Astrocyte (in vitro differentiated cells and primary cell): Measurements from ENCODE around the gene FHAD1.

Experiments
- EZH2 ChIP-seq: IDR thresholded peaks from 2 replicates; pipeline ENCODE4 v1.6.1; 2012; ENCODE audit warnings: mild to moderate bottlenecking, low read length, inconsistent platforms; ENCODE audit not compliant: insufficient read depth
- TF ChIP-seq, protein P1 (sequence below): IDR thresholded peaks from 2 replicates; pipeline ENCODE4 v1.5.1; 2011; ENCODE audit warnings: low read depth, mild to moderate bottlenecking, inconsistent platforms, low read length, moderate library complexity; ENCODE audit not compliant: insufficient read depth

DNA sequence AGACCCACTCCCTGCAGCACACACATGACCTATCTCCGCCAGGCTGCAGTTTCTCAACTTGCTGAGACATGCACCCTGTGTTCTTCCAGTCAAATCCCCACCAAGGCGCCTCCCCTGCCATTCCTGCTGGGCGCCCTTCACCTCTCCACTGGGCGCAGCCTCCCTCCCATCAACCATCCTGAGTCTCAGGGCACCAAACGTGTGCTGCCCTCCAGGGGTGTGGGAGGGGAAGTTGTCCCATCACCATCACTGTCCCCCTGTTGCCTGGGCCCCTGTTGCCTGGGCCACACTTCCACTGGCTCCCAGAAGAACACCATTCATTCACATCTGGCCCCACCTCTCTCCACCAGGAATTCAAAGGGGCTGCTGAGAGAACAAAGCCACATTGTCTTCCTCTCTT lies 117.7 kb downstream of the FHAD1 start:
- TF ChIP-seq, protein P1, sequence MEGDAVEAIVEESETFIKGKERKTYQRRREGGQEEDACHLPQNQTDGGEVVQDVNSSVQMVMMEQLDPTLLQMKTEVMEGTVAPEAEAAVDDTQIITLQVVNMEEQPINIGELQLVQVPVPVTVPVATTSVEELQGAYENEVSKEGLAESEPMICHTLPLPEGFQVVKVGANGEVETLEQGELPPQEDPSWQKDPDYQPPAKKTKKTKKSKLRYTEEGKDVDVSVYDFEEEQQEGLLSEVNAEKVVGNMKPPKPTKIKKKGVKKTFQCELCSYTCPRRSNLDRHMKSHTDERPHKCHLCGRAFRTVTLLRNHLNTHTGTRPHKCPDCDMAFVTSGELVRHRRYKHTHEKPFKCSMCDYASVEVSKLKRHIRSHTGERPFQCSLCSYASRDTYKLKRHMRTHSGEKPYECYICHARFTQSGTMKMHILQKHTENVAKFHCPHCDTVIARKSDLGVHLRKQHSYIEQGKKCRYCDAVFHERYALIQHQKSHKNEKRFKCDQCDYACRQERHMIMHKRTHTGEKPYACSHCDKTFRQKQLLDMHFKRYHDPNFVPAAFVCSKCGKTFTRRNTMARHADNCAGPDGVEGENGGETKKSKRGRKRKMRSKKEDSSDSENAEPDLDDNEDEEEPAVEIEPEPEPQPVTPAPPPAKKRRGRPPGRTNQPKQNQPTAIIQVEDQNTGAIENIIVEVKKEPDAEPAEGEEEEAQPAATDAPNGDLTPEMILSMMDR = no peak
- no peak for TF ChIP-seq EZH2
